Measurements from ENCODE around the gene SMAD1.
"Not testable (repeated sequence)": the region's sequence is repeated elsewhere in the genome, so short reads cannot be mapped to it uniquely, and the experiment has no call there.

Gene SMAD1

GRCh38 chr4:145566086-145566708 lies 84.5 kb downstream of the SMAD1 start:
- DNase-seq = no peak

- DNase-seq = no peak
Observed at GRCh38 chr4:145566768-145567167, 85.1 kb downstream of the SMAD1 start.

GRCh38 chr4:145567516-145567915 lies 85.9 kb downstream of the SMAD1 start:
- no peak for DNase-seq

GRCh38 chr4:145574546-145574945 lies 92.9 kb downstream of the SMAD1 start:
- not testable (repeated sequence) for DNase-seq

- DNase-seq = peak in 1 of 2 donors; percentile 4
Observed at GRCh38 chr4:145580906-145581305, 99.3 kb downstream of the SMAD1 start.

GRCh38 chr4:145583191-145584055 lies 101.8 kb downstream of the SMAD1 start:
- DNase-seq = no peak

GRCh38 chr4:145587088-145587754 lies 105.6 kb downstream of the SMAD1 start:
- peak; percentile 6 to 12 for DNase-seq

GRCh38 chr4:145589381-145589780 lies 107.7 kb downstream of the SMAD1 start:
- not testable (repeated sequence) for DNase-seq

- DNase-seq = no peak
Observed at GRCh38 chr4:145589916-145590702, 108.5 kb downstream of the SMAD1 start.

- DNase-seq = no peak
Observed at GRCh38 chr4:145602129-145602760, 120.6 kb downstream of the SMAD1 start.

- DNase-seq = no peak
Observed at GRCh38 chr4:145605941-145606340, 124.3 kb downstream of the SMAD1 start.
